ENCODE results near the gene NPIPB13.
"Not testable (repeated sequence)": the region's sequence is repeated elsewhere in the genome, so short reads cannot be mapped to it uniquely, and the experiment has no call there.

DNA sequence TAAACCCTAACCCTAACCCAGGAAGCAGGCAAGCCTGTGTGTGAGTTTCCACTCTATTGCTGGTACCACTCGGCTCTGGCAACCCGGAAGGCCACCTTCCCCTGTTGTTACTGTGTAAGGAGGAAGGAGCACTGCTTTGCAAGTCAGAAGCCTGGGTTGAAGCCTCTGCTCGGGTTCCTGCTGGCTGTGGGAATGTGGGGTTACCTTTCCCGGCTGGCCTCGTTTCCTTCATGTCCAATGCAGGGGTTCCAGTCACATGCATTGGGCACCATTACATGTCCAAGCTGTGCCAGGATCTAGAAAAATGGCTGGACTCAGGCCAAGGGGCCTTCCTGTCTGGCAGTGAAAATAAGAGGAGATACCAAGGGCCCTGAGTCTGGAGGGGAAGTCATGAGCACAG lies 31.2 kb downstream of the NPIPB13 start:
- not testable (repeated sequence) for TF ChIP-seq POLR2AphosphoS5 (IDR thresholded peaks at IDR 0.05; ENCODE audit: low read depth, low read length); CHD2 (IDR thresholded peaks at IDR 0.05; ENCODE audit: low read length, partially characterized antibody); TEAD4 (IDR thresholded peaks at IDR 0.05; ENCODE audit: borderline replicate concordance, insufficient read depth); GABPA (IDR thresholded peaks at IDR 0.05; ENCODE audit: low read depth); YY1 (IDR thresholded peaks at IDR 0.05; ENCODE audit: low read depth); RAD21 (IDR thresholded peaks at IDR 0.05; ENCODE audit: low read length); FOXJ3 (CRISPR knock-in tag; IDR thresholded peaks at IDR 0.05)
- TF ChIP-seq, protein P1, sequence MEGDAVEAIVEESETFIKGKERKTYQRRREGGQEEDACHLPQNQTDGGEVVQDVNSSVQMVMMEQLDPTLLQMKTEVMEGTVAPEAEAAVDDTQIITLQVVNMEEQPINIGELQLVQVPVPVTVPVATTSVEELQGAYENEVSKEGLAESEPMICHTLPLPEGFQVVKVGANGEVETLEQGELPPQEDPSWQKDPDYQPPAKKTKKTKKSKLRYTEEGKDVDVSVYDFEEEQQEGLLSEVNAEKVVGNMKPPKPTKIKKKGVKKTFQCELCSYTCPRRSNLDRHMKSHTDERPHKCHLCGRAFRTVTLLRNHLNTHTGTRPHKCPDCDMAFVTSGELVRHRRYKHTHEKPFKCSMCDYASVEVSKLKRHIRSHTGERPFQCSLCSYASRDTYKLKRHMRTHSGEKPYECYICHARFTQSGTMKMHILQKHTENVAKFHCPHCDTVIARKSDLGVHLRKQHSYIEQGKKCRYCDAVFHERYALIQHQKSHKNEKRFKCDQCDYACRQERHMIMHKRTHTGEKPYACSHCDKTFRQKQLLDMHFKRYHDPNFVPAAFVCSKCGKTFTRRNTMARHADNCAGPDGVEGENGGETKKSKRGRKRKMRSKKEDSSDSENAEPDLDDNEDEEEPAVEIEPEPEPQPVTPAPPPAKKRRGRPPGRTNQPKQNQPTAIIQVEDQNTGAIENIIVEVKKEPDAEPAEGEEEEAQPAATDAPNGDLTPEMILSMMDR (IDR thresholded peaks at IDR 0.05), result not testable (repeated sequence)
- TF ChIP-seq, protein P2, sequence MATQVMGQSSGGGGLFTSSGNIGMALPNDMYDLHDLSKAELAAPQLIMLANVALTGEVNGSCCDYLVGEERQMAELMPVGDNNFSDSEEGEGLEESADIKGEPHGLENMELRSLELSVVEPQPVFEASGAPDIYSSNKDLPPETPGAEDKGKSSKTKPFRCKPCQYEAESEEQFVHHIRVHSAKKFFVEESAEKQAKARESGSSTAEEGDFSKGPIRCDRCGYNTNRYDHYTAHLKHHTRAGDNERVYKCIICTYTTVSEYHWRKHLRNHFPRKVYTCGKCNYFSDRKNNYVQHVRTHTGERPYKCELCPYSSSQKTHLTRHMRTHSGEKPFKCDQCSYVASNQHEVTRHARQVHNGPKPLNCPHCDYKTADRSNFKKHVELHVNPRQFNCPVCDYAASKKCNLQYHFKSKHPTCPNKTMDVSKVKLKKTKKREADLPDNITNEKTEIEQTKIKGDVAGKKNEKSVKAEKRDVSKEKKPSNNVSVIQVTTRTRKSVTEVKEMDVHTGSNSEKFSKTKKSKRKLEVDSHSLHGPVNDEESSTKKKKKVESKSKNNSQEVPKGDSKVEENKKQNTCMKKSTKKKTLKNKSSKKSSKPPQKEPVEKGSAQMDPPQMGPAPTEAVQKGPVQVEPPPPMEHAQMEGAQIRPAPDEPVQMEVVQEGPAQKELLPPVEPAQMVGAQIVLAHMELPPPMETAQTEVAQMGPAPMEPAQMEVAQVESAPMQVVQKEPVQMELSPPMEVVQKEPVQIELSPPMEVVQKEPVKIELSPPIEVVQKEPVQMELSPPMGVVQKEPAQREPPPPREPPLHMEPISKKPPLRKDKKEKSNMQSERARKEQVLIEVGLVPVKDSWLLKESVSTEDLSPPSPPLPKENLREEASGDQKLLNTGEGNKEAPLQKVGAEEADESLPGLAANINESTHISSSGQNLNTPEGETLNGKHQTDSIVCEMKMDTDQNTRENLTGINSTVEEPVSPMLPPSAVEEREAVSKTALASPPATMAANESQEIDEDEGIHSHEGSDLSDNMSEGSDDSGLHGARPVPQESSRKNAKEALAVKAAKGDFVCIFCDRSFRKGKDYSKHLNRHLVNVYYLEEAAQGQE (IDR thresholded peaks at IDR 0.05; ENCODE audit: low read depth, low read length), result not testable (repeated sequence)
- TF ChIP-seq, protein P3, sequence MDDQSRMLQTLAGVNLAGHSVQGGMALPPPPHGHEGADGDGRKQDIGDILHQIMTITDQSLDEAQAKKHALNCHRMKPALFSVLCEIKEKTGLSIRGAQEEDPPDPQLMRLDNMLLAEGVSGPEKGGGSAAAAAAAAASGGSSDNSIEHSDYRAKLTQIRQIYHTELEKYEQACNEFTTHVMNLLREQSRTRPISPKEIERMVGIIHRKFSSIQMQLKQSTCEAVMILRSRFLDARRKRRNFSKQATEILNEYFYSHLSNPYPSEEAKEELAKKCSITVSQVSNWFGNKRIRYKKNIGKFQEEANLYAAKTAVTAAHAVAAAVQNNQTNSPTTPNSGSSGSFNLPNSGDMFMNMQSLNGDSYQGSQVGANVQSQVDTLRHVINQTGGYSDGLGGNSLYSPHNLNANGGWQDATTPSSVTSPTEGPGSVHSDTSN (IDR thresholded peaks at IDR 0.05), result not testable (repeated sequence)
- TF ChIP-seq, protein P4, sequence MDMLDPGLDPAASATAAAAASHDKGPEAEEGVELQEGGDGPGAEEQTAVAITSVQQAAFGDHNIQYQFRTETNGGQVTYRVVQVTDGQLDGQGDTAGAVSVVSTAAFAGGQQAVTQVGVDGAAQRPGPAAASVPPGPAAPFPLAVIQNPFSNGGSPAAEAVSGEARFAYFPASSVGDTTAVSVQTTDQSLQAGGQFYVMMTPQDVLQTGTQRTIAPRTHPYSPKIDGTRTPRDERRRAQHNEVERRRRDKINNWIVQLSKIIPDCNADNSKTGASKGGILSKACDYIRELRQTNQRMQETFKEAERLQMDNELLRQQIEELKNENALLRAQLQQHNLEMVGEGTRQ (IDR thresholded peaks at IDR 0.05; ENCODE audit: borderline replicate concordance, low read depth, low read length), result not testable (repeated sequence)
- TF ChIP-seq, protein P5, sequence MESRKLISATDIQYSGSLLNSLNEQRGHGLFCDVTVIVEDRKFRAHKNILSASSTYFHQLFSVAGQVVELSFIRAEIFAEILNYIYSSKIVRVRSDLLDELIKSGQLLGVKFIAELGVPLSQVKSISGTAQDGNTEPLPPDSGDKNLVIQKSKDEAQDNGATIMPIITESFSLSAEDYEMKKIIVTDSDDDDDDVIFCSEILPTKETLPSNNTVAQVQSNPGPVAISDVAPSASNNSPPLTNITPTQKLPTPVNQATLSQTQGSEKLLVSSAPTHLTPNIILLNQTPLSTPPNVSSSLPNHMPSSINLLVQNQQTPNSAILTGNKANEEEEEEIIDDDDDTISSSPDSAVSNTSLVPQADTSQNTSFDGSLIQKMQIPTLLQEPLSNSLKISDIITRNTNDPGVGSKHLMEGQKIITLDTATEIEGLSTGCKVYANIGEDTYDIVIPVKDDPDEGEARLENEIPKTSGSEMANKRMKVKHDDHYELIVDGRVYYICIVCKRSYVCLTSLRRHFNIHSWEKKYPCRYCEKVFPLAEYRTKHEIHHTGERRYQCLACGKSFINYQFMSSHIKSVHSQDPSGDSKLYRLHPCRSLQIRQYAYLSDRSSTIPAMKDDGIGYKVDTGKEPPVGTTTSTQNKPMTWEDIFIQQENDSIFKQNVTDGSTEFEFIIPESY (IDR thresholded peaks at IDR 0.05; ENCODE audit: borderline replicate concordance, low read depth), result not testable (repeated sequence)
